ENCODE results near the gene CORIN.
"Not testable (repeated sequence)": the region's sequence is repeated elsewhere in the genome, so short reads cannot be mapped to it uniquely, and the experiment has no call there.

CORIN gene

DNA sequence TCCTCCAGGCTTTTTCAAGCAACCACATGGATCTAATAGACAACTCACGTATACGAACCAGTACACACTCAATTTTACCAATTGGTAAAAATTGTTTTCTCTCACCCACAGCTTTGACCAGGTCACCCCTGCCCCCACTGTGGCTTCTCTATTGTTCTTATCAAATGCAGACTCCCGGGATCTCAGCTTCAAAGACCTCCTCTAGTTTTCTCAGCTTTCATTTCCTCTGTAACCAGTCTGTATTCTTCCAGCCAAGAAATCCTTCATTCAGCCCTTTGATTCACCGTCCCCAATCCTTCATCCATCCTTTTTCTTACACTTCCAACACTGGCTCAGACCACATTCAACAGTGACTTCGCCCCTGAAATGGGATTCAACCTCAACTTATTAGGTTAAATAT lies 120.7 kb downstream of the CORIN start:
- DNase-seq: no peak

- DNase-seq: no peak
Measured at GRCh38 chr4:47715716-47716416, 122.0 kb downstream of the CORIN start.

DNA sequence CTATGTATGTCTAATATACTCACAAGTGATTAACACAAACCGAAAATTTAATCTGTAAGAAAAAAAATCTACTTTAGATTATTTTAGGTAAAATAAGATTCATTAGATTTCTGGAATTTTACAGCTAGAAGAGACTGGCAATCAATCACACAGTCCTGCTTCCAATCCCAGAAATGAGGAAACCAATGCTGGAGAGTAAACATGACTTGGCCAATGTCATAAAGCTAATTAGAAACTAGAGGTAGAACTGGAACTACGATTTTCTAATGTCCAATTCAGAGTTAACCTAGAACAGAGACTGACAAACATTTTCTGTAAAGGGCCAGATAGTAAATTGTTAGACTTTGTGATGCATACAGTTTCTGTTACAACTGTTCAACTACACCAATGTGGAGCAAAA lies 123.6 kb downstream of the CORIN start:
- DNase-seq: no peak

GRCh38 chr4:47713129-47713834 lies 124.6 kb downstream of the CORIN start:
- DNase-seq: no peak

DNA sequence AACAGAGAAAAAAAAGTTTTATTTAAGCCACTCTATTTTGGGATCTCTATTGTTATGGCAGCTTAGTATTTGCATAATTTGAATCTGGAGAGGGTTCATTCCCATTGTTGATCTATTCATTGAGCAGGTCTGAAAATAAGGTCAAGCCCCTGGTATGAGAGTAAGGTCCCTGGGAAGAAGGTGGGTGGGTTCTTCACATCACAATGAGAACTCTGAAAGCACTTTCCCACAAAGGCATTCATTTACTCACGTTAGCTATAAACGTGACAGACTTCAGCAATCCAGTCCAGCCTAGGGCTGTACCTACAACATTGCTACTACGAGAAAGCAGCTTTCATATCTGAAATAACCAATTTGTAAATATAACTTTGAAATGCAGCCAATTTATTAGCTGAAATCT lies 126.2 kb downstream of the CORIN start:
- no peak for DNase-seq

DNA sequence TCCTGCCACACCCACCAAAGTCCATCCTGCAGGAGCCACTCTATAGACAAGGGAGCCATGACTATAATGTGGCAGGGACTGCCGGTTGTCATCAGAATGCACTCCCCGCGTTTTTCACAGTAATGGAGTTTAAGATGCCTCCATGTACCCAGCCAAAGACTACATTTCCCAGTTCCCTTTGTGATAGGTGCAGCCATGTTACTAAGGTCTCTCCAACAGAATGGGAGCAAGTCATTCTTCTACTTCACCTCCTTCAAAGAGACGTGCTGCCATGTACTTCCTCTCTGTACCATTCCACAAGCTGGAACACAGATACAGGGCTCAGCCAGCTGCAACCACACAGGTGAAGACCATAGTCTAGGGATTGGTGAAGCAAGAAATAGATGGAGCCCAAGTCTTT lies 126.7 kb downstream of the CORIN start:
- DNase-seq: no peak

DNA sequence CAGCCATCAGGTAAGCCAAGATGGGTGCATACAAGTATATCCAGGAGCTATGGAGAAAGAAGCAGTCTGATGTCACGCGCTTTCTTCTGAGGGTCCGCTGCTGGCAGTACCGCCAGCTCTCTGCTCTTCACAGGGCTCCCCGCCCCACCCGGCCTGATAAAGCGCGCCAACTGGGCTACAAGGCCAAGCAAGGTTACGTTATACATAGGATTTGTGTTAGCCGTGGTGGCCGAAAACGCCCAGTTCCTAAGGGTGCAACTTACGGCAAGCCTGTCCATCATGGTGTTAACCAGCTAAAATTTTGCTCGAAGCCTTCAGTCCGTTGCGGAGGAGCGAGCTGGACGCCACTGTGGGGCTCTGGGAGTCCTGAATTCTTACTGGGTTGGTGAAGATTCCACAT lies 131.5 kb downstream of the CORIN start:
- not testable (repeated sequence) for DNase-seq

GRCh38 chr4:47705326-47705981 lies 132.4 kb downstream of the CORIN start:
- no peak for DNase-seq

DNA sequence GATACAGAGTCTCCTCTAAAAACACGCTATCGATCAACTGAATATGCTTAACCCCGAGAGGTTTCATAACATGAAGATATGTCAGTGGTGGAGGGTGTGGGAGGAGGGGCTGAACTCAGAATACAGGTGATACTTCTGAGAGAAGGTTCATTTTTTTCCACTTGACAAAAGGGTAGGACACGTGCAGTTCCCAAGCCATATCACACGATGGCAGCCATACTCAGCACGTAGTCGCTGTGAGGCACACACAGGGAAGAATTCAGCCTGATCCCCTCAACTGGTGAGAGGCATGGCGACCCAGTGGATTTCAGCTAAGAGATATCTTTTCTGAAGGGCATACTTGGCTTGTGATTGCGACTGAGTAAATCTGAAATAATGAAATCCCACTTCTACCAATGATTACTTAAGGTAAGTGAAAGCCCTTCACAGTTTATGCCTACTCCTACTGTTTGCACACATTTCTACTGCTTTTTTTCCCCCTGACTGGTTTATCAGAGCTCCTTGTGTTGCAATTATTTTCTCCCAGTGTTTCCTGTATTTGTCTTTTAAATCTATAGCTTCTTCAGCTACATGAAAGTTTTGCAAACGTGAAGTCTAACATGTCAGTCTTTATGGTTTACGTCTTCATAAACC lies 133.1 kb downstream of the CORIN start:
- DNase-seq: no peak

DNA sequence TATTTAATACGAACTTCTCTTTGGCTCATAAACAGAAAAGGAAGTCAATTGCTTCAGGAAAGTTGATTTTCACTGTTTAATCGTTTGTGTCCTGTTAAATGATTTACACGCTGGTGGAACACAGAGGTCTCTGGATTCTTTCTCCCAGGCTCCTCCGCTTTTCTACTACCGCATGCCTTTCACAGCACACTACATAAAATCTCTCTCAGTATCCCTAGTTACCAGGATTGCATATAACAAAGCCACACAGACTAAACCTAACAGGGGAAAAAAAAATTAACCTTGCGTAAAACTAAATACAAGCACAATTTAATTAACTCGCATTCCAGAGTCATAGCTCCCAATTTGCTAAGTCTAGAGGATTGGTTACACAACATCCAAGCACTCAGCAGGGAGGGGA lies 133.9 kb downstream of the CORIN start:
- no peak for DNase-seq

- DNase-seq: no peak
Measured at GRCh38 chr4:47703008-47703407, 134.9 kb downstream of the CORIN start.

- DNase-seq: no peak
Measured at GRCh38 chr4:47701286-47701685, 136.6 kb downstream of the CORIN start.

DNA sequence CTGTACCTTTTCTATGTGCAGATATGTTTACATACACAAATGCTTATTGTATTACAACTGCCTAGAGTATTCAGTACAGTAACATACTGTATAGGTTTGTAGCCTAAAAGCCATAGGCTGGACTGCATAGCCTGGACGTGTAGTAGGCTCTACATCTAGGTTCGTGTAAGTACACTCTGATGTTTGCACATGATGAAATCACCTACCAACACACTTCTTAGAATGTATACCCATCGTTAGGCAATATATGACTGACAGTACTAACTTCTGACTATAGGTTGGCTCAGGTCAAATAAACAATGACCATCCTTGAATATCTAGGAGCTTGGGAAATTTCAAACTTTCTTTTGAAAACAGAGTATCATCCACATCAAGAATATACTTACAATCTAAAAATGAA lies 139.0 kb downstream of the CORIN start:
- no peak for DNase-seq

DNA sequence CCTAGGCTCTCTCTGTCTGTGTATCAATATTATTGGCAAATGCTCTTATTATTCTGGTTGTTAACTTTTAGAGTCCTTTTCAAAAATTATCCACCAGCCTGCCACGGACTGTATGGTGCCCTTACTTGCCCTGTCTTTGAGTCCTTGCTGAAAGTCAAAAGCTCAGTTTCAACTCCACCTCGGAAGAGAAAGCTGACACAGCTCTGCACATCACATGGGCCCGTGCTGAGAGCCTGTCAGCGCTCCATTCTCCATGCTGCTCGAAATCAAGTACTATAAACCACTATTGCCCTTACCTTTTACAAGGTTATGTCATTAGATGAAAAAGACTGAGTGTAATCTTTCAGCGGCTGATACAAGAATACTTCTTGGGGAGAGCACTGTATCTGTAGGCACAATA lies 141.0 kb downstream of the CORIN start:
- no peak for DNase-seq

DNA sequence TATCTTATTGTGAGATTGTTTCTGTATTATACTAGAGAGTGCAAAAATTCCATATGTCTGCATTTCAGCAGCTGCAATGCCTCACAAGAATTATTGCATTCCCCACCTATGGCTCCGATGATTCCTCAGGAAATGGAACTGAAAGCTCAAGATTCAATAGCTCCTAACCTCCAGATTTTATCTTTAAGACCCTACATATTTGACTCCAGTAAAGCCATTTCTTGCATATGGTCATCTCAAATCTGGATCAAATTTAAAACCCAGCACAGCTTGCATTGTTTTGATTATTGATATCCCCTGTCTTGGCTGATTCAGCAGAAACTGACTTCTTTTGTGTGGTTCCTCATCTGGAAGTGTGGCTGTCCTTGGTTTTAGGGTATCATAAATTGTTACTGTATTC lies 142.6 kb downstream of the CORIN start:
- no peak for DNase-seq

DNA sequence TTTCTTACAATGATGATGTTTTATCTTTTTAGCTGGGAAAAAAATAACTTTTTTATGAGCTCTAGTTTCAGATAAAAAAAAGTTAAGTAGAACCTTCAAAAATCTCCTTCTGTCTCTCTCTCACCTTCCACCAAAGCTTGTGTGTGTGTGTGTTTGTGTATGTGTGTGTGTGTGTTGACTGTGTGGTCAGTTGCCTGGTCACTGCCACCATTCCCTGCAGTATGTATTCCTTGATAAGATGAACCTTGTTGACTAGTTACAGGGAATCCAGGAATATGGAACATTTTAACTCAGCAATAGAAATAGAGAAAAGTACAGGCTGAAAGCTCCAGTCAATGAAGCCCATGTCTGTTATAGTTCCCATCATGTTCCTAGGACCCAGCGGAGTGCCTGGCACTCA lies 143.5 kb downstream of the CORIN start:
- no peak for DNase-seq

GRCh38 chr4:47692691-47693090 lies 145.2 kb downstream of the CORIN start:
- no peak for DNase-seq

DNA sequence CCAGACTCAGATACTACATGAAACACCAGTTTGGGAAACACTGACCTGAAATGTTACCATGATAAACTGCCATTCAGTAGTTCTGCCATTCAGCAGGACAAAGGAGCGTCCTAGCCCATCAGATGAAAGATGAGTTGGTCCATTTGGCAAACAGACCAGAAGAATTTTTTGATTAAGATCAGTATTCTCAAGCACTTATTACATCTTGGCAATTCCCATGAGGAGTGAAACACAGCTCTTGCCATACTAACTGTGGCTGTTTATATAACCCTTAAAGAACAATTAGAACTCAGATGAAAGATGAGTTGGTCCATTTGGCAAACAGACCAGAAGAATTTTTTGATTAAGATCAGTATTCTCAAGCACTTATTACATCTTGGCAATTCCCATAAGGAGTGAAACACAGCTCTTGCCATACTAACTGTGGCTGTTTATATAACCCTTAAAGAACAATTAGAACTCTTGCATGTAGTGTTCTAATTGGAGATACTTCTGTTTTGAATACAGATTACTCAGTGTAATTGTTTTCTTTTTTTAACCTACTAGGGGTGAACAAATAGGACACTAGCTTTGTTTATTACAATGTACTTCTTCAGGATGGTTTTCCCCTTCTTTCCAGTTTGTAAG lies 146.0 kb downstream of the CORIN start:
- DNase-seq: not testable (repeated sequence)

GRCh38 chr4:47690611-47691010 lies 147.3 kb downstream of the CORIN start:
- DNase-seq: no peak

DNA sequence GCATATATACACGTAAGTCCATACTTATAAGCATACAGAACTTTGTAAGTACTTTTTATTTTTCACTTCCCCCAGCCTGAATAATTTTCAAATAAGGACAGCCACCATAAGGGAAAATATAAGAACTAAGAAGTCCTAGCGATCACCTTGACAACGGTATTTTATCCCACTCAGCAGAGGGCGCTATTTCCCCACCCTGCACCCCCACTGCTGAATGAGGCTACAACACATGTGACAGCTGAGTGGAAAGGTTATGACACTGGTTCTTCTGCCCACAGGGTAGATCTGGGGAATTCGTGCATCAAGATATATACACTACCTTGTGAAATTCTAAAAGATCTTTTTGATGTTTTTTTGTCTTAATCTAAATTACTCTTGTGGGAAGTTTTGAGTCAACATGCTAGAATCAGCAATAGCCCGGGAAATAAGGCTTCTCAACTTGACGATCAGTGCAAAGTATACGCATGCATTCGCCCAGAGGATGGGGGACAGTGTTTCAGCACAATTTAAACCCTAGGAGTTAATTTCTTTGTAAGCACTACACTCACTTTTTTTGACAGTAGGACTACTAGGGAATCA lies 151.5 kb downstream of the CORIN start:
- peak; percentile 68 for DNase-seq

DNA sequence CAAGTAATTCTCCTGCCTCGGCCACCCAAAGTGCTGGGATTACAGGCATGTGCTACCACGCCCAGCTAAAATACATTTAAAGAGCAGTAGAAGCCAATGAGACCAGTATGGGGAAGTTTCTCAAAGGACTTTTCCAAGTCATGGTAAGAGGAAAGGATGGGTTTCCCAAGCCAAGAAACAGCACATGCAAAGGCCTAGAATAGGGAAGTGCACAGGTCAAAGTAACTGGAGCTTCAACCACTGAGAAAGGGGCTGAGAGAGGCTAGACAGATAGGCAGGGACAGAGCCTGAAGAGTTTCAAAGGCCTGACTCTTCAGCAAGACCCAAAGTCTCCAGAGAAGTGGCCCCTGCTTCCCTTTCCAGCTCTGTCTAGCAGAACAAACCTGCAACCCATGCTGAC lies 162.1 kb downstream of the CORIN start:
- no peak for DNase-seq

DNA sequence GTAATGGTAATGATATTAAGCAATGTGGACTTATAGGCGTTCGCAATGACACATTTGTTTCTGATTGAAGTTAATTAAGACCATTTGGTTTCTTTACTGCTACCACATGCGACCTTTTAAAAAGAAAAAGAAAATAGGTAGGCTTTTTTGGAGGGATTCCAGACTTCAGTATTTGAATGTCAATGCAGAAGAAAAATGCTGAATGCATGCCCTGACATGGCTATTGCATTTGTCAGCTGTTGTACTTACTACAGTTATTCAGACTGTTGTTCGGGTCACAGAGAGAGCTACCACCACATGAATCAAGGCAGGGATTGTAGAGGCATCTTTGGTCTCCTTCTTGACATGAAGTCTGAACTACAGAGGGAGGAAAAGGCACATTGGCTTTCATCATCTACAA lies 163.7 kb downstream of the CORIN start:
- DNase-seq: no peak

DNA sequence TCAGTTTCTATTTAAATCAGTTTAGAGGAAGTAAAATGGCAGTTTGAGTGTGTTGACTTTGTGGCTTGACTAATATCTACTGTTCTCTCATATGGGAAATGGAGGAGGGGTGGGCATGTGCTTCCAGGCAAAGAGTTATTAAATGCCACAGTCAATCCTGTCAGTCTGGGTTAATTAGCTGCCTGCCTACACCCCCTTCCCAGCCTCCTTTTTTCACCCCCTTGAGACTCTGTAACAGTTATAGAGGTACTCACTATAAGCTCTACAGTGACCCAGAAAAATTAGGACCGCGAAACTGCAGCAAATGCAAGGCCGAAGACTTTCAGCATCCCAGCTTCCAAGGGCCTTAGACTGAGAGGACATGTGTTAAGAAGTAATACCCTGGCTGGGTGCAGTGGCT lies 165.2 kb downstream of the CORIN start:
- no peak for DNase-seq
